GM08714 (cell line): Measurements from ENCODE around the gene MXRA8.
"Not testable (repeated sequence)": the region's sequence is repeated elsewhere in the genome, so short reads cannot be mapped to it uniquely, and the experiment has no call there.

Experiments
- H3K4me3 ChIP-seq: fragments of 200-500 bp; sonication (Bioruptor generic); 2 replicates; pipeline ENCODE4 v1.5.1; 2014; ENCODE audit warnings: mild to moderate bottlenecking, low read length, inconsistent platforms
- ZNF274 ChIP-seq: IDR thresholded peaks from 2 replicates; pipeline ENCODE4 v1.6.1; 2012; ENCODE audit warnings: mild to moderate bottlenecking, low read depth, low read length

The MXRA8 gene

GRCh38 chr1:1358433-1359271 is at the start of gene MXRA8:
MXRA8 (minus strand) TSS chr1:1358555; CDS start chr1:1358504, 51 bp downstream.
- no peak within 1 kb of the TSS for H3K4me3 ChIP-seq
- no peak for TF ChIP-seq ZNF274

- H3K4me3 ChIP-seq: peak overlapping the region; percentile 88
- no peak for TF ChIP-seq ZNF274
Observed at GRCh38 chr1:1407636-1408318, 49.4 kb upstream of the MXRA8 start.

- no peak for TF ChIP-seq ZNF274
- peak within 1 kb of the TSS; percentile 88 for H3K4me3 ChIP-seq
Observed at GRCh38 chr1:1406821-1407635, 48.7 kb upstream of the MXRA8 start, which contains the start of gene MRPL20. MRPL20 (minus strand) TSS chr1:1407293; CDS start chr1:1407217, 76 bp downstream.

GRCh38 chr1:1406101-1406820 is 47.9 kb upstream of the MXRA8 start:
- H3K4me3 ChIP-seq: peak overlapping the region; percentile 88
- no peak for TF ChIP-seq ZNF274

- no peak for TF ChIP-seq ZNF274
- H3K4me3 ChIP-seq: no peak overlapping the region
Observed at GRCh38 chr1:1403653-1404052, 45.3 kb upstream of the MXRA8 start.

GRCh38 chr1:1402901-1403392 is 44.6 kb upstream of the MXRA8 start:
- not testable (repeated sequence) for H3K4me3 ChIP-seq

- TF ChIP-seq ZNF274: no peak
- no peak overlapping the region for H3K4me3 ChIP-seq
Observed at GRCh38 chr1:1402072-1402900, 43.9 kb upstream of the MXRA8 start.

- TF ChIP-seq ZNF274: no peak
- no peak overlapping the region for H3K4me3 ChIP-seq
Observed at GRCh38 chr1:1401457-1402010, 43.2 kb upstream of the MXRA8 start.

GRCh38 chr1:1400576-1401456 is 42.5 kb upstream of the MXRA8 start:
- TF ChIP-seq ZNF274: no peak
- H3K4me3 ChIP-seq: peak overlapping the region; percentile 93; the same call in 1 of the 2 replicates

GRCh38 chr1:1399872-1400575 is 41.7 kb upstream of the MXRA8 start:
- TF ChIP-seq ZNF274: no peak
- H3K4me3 ChIP-seq: peak overlapping the region; percentile 93
